K562 (cell line): ENCODE results near the gene PTCH2. TPM values are rescaled to one million over a fixed set of nuclear protein-coding genes. Genes with fewer than 3 reads are reported as not detected.

ENCODE experiments used
- ATAC-seq: fragments of 200-7000 bp; cut with Tn5 transposase; 3 replicates; pipeline ENCODE4 v1.9.1; 2020; ENCODE audit warnings: moderate library complexity
- BruUV-seq: library from RNA; stranded (reverse); fragments of 400-500 nt; replicated peaks from 2 replicates; lab custom pipeline; 2021; lab: Mats Ljungman, UMichigan
- CTCF ChIA-PET: fragments of 300-600 bp; formaldehyde crosslinking; extraction: SDS; loops from one replicate; lab custom pipeline; 2021; ENCODE audit warnings: low intra/inter-chr PET ratio; lab: Yijun Ruan, JAX
- POLR2A ChIA-PET: fragments of 300-600, 350-650 bp; sonication (Branson Sonifier 250); formaldehyde crosslinking; extraction: SDS; loops from one replicate; lab custom pipeline; 2021; ENCODE audit warnings: antibody characterized with exemption, inconsistent platforms; lab: Yijun Ruan, JAX
- DNase-seq, 4 experiments: peaks; one replicate each; pipeline versions ENCODE4 v3.0.0 to v3.0.0-alpha.2; 2011 to 2018; ENCODE audit warnings: low spot score in 3 of 4, mixed read lengths in 3 of 4; ENCODE audit errors: extremely low read depth in 1 of 4
- FAIRE-seq: peaks from 2 replicates; lab custom pipeline; 2011; peaks lifted over from hg19 to GRCh38; lab: Jason Lieb, UNC
- H2AFZ ChIP-seq: 2 replicates; pipeline ENCODE4 v1.6.0; 2011; ENCODE audit warnings: low read depth, low read length, control low read depth, inconsistent platforms
- H3K27ac ChIP-seq: fragments of 200-600 bp; 3 replicates; pipeline ENCODE4 v1.8.0; 2011; ENCODE audit warnings: low read depth, mild to moderate bottlenecking, control low read depth, inconsistent platforms, low read length, moderate library complexity, mixed read lengths; ENCODE audit errors: extremely low read depth
- H3K27me3 ChIP-seq, 2 experiments: fragments of 300-600 bp in 1 of 2; 2 replicates in 1 of 2; 3 replicates in 1 of 2; pipeline versions ENCODE4 v1.6.0 to v1.8.0; 2011; ENCODE audit warnings: inconsistent platforms in 2 of 2, low read length in 2 of 2, mild to moderate bottlenecking in 1 of 2, mixed read lengths in 1 of 2, moderate library complexity in 1 of 2; ENCODE audit not compliant: control insufficient read depth in 2 of 2, insufficient read depth in 2 of 2
- H3K36me3 ChIP-seq: fragments of 300-600 bp; 3 replicates; pipeline ENCODE4 v1.8.0; 2011; ENCODE audit warnings: mild to moderate bottlenecking, low read length, inconsistent platforms; ENCODE audit not compliant: control insufficient read depth, insufficient read depth
- H3K4me1 ChIP-seq, 2 experiments: fragments of 200-600 bp in 1 of 2; replicated peaks in 1 of 2; 2 replicates in 1 of 2; 3 replicates in 1 of 2; pipeline versions ENCODE4 v1.5.1 to v1.8.0; 2011; ENCODE audit warnings: inconsistent platforms in 2 of 2, low read length in 2 of 2, mild to moderate bottlenecking in 1 of 2, mixed read lengths in 1 of 2, moderate library complexity in 1 of 2; ENCODE audit not compliant: control insufficient read depth in 2 of 2, insufficient read depth in 2 of 2
- H3K4me2 ChIP-seq: 2 replicates; pipeline ENCODE4 v1.6.1; 2011; ENCODE audit warnings: low read length, control low read depth, inconsistent platforms, mixed read lengths; ENCODE audit not compliant: insufficient read depth
- H3K4me3 ChIP-seq: fragments of 200-600 bp; sonication (generic), shearing (Covaris generic); 2 replicates; pipeline ENCODE4 v1.5.1; 2016; ENCODE audit warnings: control low read depth, inconsistent platforms
- H3K79me2 ChIP-seq: fragments of 200-600 bp; 3 replicates; pipeline ENCODE4 v1.8.0; 2011; ENCODE audit warnings: low read length, inconsistent platforms; ENCODE audit not compliant: control insufficient read depth, insufficient read depth
- H3K9ac ChIP-seq, 2 experiments: 2 replicates each; pipeline versions ENCODE4 v1.6.0 to v1.6.1; 2011; ENCODE audit warnings: low read depth in 2 of 2, low read length in 2 of 2, control low read depth in 1 of 2, inconsistent platforms in 1 of 2, mild to moderate bottlenecking in 1 of 2, mixed read lengths in 1 of 2; ENCODE audit not compliant: insufficient read depth in 1 of 2
- H3K9me1 ChIP-seq: one replicate; pipeline ENCODE4 v1.6.0; 2011; ENCODE audit warnings: inconsistent platforms, mild to moderate bottlenecking, low read length, moderate library complexity; ENCODE audit not compliant: control insufficient read depth, insufficient read depth
- H3K9me3 ChIP-seq: replicated peaks from 2 replicates; pipeline ENCODE4 v1.5.1; 2011; ENCODE audit warnings: low read depth, low read length, inconsistent platforms; ENCODE audit not compliant: control insufficient read depth, insufficient read depth
- H4K20me1 ChIP-seq: replicated peaks from 2 replicates; pipeline ENCODE4 v1.6.1; 2011; ENCODE audit warnings: low read length, inconsistent platforms, mixed read lengths; ENCODE audit not compliant: control insufficient read depth, insufficient read depth
- CBX3 ChIP-seq, 2 experiments: IDR thresholded peaks; 1 replicate in 1 of 2; 2 replicates in 1 of 2; pipeline ENCODE4 v1.6.1; 2012; ENCODE audit warnings: inconsistent platforms in 2 of 2, low read length in 2 of 2, borderline replicate concordance in 1 of 2, control low read depth in 1 of 2
- CSDE1 ChIP-seq, 2 experiments: fragments of 450-650 bp; IDR thresholded peaks; 2 replicates each; pipeline ENCODE4 v1.6.1; 2016; ENCODE audit warnings: mild to moderate bottlenecking in 1 of 2
- HCFC1 ChIP-seq: IDR thresholded peaks from 2 replicates; pipeline ENCODE4 v1.6.1; 2012; ENCODE audit warnings: low read depth, low read length, improper control_type of control experiment
- HDAC8 ChIP-seq: fragments of 450-650 bp; IDR thresholded peaks from 2 replicates; pipeline ENCODE4 v1.6.1; 2016; ENCODE audit warnings: mild to moderate bottlenecking, missing genetic modification characterization, moderate library complexity, missing compliant biosample characterization
- HMG20B ChIP-seq: fragments of 250-450 bp; sonication (Bioruptor Pico); IDR thresholded peaks from 2 replicates; pipeline ENCODE4 v1.5.0; 2021; ENCODE audit warnings: mild to moderate bottlenecking
- JUN ChIP-seq, 2 experiments: sonication (generic) in 1 of 2; formaldehyde crosslinking in 1 of 2; IDR thresholded peaks; 2 replicates each; pipeline versions ENCODE4 v1.6.1 to v1.8.0; 2012 to 2022; ENCODE audit warnings: borderline replicate concordance in 2 of 2, mild to moderate bottlenecking in 2 of 2, improper control_type of control experiment in 1 of 2, low read depth in 1 of 2, low read length in 1 of 2, missing genetic modification reagents in 1 of 2
- KLF6 ChIP-seq: fragments of 250-450 bp; sonication (Bioruptor Pico); IDR thresholded peaks from 2 replicates; pipeline ENCODE4 v1.4.0; 2020; ENCODE audit warnings: mild to moderate bottlenecking, moderate library complexity, borderline replicate concordance
- MAX ChIP-seq: sonication (generic); formaldehyde crosslinking; IDR thresholded peaks from 2 replicates; pipeline ENCODE4 v1.9.0; 2022; ENCODE audit warnings: mild to moderate bottlenecking, missing genetic modification reagents
- NFYB ChIP-seq: IDR thresholded peaks from 2 replicates; pipeline ENCODE4 v1.6.1; 2011; ENCODE audit warnings: mild to moderate bottlenecking, moderate library complexity; ENCODE audit not compliant: insufficient read length; ENCODE audit errors: extremely low read depth
- RNF2 ChIP-seq: sonication (generic); IDR thresholded peaks from 2 replicates; pipeline ENCODE4 v1.6.1; 2016
- SMARCB1 ChIP-seq: IDR thresholded peaks from 2 replicates; pipeline ENCODE4 v1.6.1; 2011; ENCODE audit warnings: improper control_type of control experiment, low read depth; ENCODE audit not compliant: insufficient read length
- SOX6 ChIP-seq: fragments of 450-650 bp; IDR thresholded peaks from 2 replicates; pipeline ENCODE4 v1.6.1; 2014; ENCODE audit warnings: mild to moderate bottlenecking
- SRSF1 ChIP-seq: fragments of 200-400 bp; formaldehyde crosslinking; IDR thresholded peaks from 2 replicates; pipeline ENCODE4 v1.6.1; 2017; ENCODE audit warnings: mild to moderate bottlenecking, low read depth, low read length, moderate library complexity
- TBL1XR1 ChIP-seq, 2 experiments: IDR thresholded peaks; 2 replicates each; pipeline ENCODE4 v1.6.1; 2012; ENCODE audit warnings: improper control_type of control experiment in 2 of 2, low read length in 2 of 2, mild to moderate bottlenecking in 1 of 2
- TCFL5 ChIP-seq: fragments of 250-450 bp; sonication (Bioruptor Pico); conservative IDR thresholded peaks from 2 replicates; pipeline ENCODE4 v1.6.1; 2021; ENCODE audit warnings: mild to moderate bottlenecking, moderate library complexity, matching md5 sums
- TEAD1 ChIP-seq, 2 experiments: fragments of 450-650 bp in 1 of 2; sonication (generic) in 1 of 2; formaldehyde crosslinking; IDR thresholded peaks; 2 replicates each; pipeline versions ENCODE4 v1.4.0 to v1.8.0; 2020 to 2022; ENCODE audit warnings: mild to moderate bottlenecking in 2 of 2, missing genetic modification reagents in 1 of 2
- ZEB2 ChIP-seq: fragments of 450-650 bp; IDR thresholded peaks from 2 replicates; pipeline ENCODE4 v1.6.1; 2016
- ZNF609 ChIP-seq: sonication (generic); formaldehyde crosslinking; IDR thresholded peaks from 2 replicates; pipeline ENCODE4 v1.8.1; 2023; ENCODE audit warnings: missing genetic modification reagents, mild to moderate bottlenecking, borderline replicate concordance
- WGBS: fragments of 100-300 bp; shearing (Covaris generic); methylation state at CpG from one replicate; pipeline ENCODE4 v1.1.6; 2016; ENCODE audit warnings: low coverage, mixed read lengths; ENCODE audit not compliant: insufficient coverage; ENCODE audit errors: missing lambda C conversion rate; 5-methylcytosine and 5-hydroxymethylcytosine counted together
- in situ Hi-C: fragments of 300-500 bp; cut with MboI; formaldehyde crosslinking; loops from 4 replicates; pipeline ENCODE4 v1.15.0; 2018; ENCODE audit warnings: inconsistent platforms, mixed read lengths
- intact Hi-C: fragments of 100-400 bp; cut with micrococcal nuclease; formaldehyde crosslinking; loops from 2 replicates; pipeline ENCODE4 v1.14.2; 2022
- polyA plus RNA-seq, 8 experiments: library from polyadenylated mRNA; depleted of rRNA in 4 of 8; stranded (reverse) in 5 of 8; unstranded in 3 of 8; fragments of >200 nt; fragmentation: Nextera tagmentation in 2 of 8; fragmentation: Illumina TruSeq in 1 of 8; extraction: Ambion mirVana in 2 of 8; extraction: Trizol in 1 of 8; gene quantifications; 2 replicates each; pipeline versions ENCODE4 v1.2.1 to v1.2.3, GENCODE V29; 2011 to 2014; ENCODE audit warnings: inconsistent platforms in 1 of 8, missing spikeins in 1 of 8
- total RNA-seq, 7 experiments: library from RNA; depleted of rRNA in 6 of 7; stranded (reverse); fragments of >200 nt in 6 of 7; fragmentation: Illumina TruSeq in 2 of 7; extraction: Trizol in 2 of 7; gene quantifications; 2 replicates each; pipeline versions ENCODE4 v1.2.1 to v1.2.3, GENCODE V29; 2011 to 2021; ENCODE audit warnings: low replicate concordance in 1 of 7

The PTCH2 gene
- total and polyA plus RNA-seq, 9 of the 15 experiments (the other 6 are each of a cell fraction or from before 2014, with no cell fraction given), result 0.15 to 27.3 (median 0.48) TPM; not detected in 1

GRCh38 chr1:44806025-44806703, 36.9 kb downstream of the PTCH2 start:
- DNase-seq (no peak), ATAC-seq (no peak), FAIRE-seq (no peak)
- ChIA-PET CTCF (no interaction called here), POLR2A (interaction anchor here (0.6 to 16.9 kb wide), 7 partner anchors 13 to 243 kb away, joined by 3 to 594 read pairs (median 5); no protein-coding TSS in a partner anchor)
- Histone ChIP-seq H3K9me3 (no peaks in the 10 kb centered on the region), H4K20me1 (no peaks in the 10 kb centered on the region), H2AFZ (no peak overlapping the region; the same call in 1 of the 2 replicates), H3K27ac (peak overlapping the region; percentile 100), H3K79me2 (peaks cover 27% of the 10 kb centered on the region), H3K9me1 (peaks cover 5% of the 10 kb centered on the region), H3K36me3 (peaks cover 52% of the 10 kb centered on the region), H3K4me1 (peaks cover 61 to 78% of the 10 kb centered on the region in 2 experiments), H3K4me2 (peak overlapping the region; percentile 80), H3K9ac (peak overlapping the region; percentile 86 to 92), H3K27me3 (no peaks in the 10 kb centered on the region; a peak in 1 of 5 replicates), H3K4me3 (no peak overlapping the region)
- in situ Hi-C loops, result loop anchor here (10.0 kb wide), 1 partner anchor 689 kb away; the partner anchor contains the start of gene TESK2
- intact Hi-C loops, result loop anchor here (10.0 kb wide), 1 partner anchor 171 kb away; no protein-coding TSS in a partner anchor
- no TSS peak for BruUV-seq
- 98% methylated on average over 41 of the region's 70 CpGs for WGBS
- TF ChIP-seq NFYB (no peak), SOX6 (no peak), HMG20B (CRISPR knock-in tag) (no peak), CSDE1 (IDR thresholded peaks at IDR 0.05) (no peak), TEAD1 (CRISPR knock-in tag; IDR thresholded peaks at IDR 0.05) (no peak), TBL1XR1 (IDR thresholded peaks at IDR 0.05; ENCODE audit: low read length in 2 of 2) (no peak), RNF2 (no peak), TCFL5 (CRISPR knock-in tag) (no peak), HCFC1 (no peak), ZNF609 (CRISPR knock-in tag) (no peak), SRSF1 (no peak), ZEB2 (no peak), SMARCB1 (no peak), HDAC8 (tag) (no peak), MAX (CRISPR knock-in tag) (no peak), CBX3 (IDR thresholded peaks at IDR 0.05; ENCODE audit: borderline replicate concordance in 1 of 2, low read length in 2 of 2) (no peak), KLF6 (CRISPR knock-in tag) (no peak), JUN (IDR thresholded peaks at IDR 0.05; ENCODE audit: borderline replicate concordance, low read depth, low read length) (no peak), JUN (CRISPR knock-in tag; IDR thresholded peaks at IDR 0.05; ENCODE audit: borderline replicate concordance) (0 out of 2 replicates have a peak, but pooled peaks have one; percentile 45)
